ENCODE data around the gene PLEKHA6. TPM values are rescaled to one million over a fixed set of nuclear protein-coding genes. Genes with fewer than 3 reads are reported as not detected.

PLEKHA6 gene
- total and polyA plus RNA-seq, 10 donors: 0.47 to 6.5 (median 2.7) TPM

- intact Hi-C loops (cut with DNase I; ENCODE audit: low total_unique reads): loop anchor here (10.0 kb wide), 1 partner anchor 113 kb away; no protein-coding TSS in a partner anchor
- 74 to 93% (median 84%) methylated on average over 6 of the region's 6 CpGs for WGBS, 5 donors
- H3K27ac ChIP-seq: no peak overlapping the region
Observed at GRCh38 chr1:204251926-204252689, 107.6 kb downstream of the PLEKHA6 start.

GRCh38 chr1:204251286-204251685 is 108.4 kb downstream of the PLEKHA6 start:
- DNase-seq: no peak
- intact Hi-C loops (cut with DNase I; ENCODE audit: low total_unique reads): loop anchor here (10.0 kb wide), 1 partner anchor 114 kb away; no protein-coding TSS in a partner anchor
- Histone ChIP-seq H3K9me3 (no peaks in the 10 kb centered on the region), H3K36me3 (no peaks in the 10 kb centered on the region), H3K27ac (no peak overlapping the region), H3K4me3 (no peak overlapping the region), H3K4me1 (no peaks in the 10 kb centered on the region), H3K27me3 (replicated peaks in 1 of 7) (no peaks in the 10 kb centered on the region)
- TF ChIP-seq POLR2A (IDR thresholded peaks at IDR 0.05) (no peak), POLR2AphosphoS5 (IDR thresholded peaks at IDR 0.05) (no peak), CTCF (IDR thresholded peaks at IDR 0.05 in 8 of 11, conservative IDR thresholded peaks at IDR 0.05 in 3 of 11) (no peak)
- WGBS, 5 donors: 89 to 97% (median 92%) methylated on average over 7 of the region's 7 CpGs

More at GRCh38 chr1:204251926-204252689, 107.6 kb downstream of the PLEKHA6 start:
- Histone ChIP-seq H3K4me1 (no peaks in the 10 kb centered on the region), H3K36me3 (no peaks in the 10 kb centered on the region), H3K27me3 (replicated peaks in 1 of 7) (no peaks in the 10 kb centered on the region), H3K4me3 (no peak overlapping the region), H3K9me3 (no peaks in the 10 kb centered on the region)
- no peak for TF ChIP-seq POLR2AphosphoS5 (IDR thresholded peaks at IDR 0.05)
- DNase-seq: no peak

- 77 to 84% (median 81%) methylated on average over 11 to 12 of the region's 12 CpGs for WGBS, 5 donors
- TF ChIP-seq POLR2AphosphoS5 (IDR thresholded peaks at IDR 0.05) (no peak), POLR2A (IDR thresholded peaks at IDR 0.05) (no peak), CTCF (IDR thresholded peaks at IDR 0.05 in 8 of 11, conservative IDR thresholded peaks at IDR 0.05 in 3 of 11) (no peak)
- no peak overlapping the region for H3K4me3 ChIP-seq
- intact Hi-C loops (cut with DNase I; ENCODE audit: low total_unique reads): loop anchor here (10.0 kb wide), 1 partner anchor 114 kb away; no protein-coding TSS in a partner anchor
- H3K4me1 ChIP-seq: no peaks in the 10 kb centered on the region
- DNase-seq: no peak
- no peak overlapping the region for H3K27ac ChIP-seq
- H3K27me3 ChIP-seq (replicated peaks in 1 of 7): no peaks in the 10 kb centered on the region
- H3K9me3 ChIP-seq: no peaks in the 10 kb centered on the region
- H3K36me3 ChIP-seq: no peaks in the 10 kb centered on the region
Observed at GRCh38 chr1:204250428-204251030, 109.2 kb downstream of the PLEKHA6 start.

- H3K4me1 ChIP-seq: no peaks in the 10 kb centered on the region
- H3K9me3 ChIP-seq: no peaks in the 10 kb centered on the region
- H3K27me3 ChIP-seq (replicated peaks in 1 of 7): no peaks in the 10 kb centered on the region
- WGBS, 5 donors: 76 to 85% (median 83%) methylated on average over 7 of the region's 7 CpGs
- H3K4me3 ChIP-seq: no peak overlapping the region
- DNase-seq: no peak
- no peak overlapping the region for H3K27ac ChIP-seq
- intact Hi-C loops (cut with DNase I; ENCODE audit: low total_unique reads): loop anchor here (10.0 kb wide), 1 partner anchor 115 kb away; no protein-coding TSS in a partner anchor
- TF ChIP-seq POLR2A (IDR thresholded peaks at IDR 0.05) (no peak), CTCF (IDR thresholded peaks at IDR 0.05 in 8 of 11, conservative IDR thresholded peaks at IDR 0.05 in 3 of 11) (no peak), POLR2AphosphoS5 (IDR thresholded peaks at IDR 0.05) (no peak)
- H3K36me3 ChIP-seq: no peaks in the 10 kb centered on the region
Observed at GRCh38 chr1:204249736-204250427, 109.8 kb downstream of the PLEKHA6 start.
